HCT116 (cell line): ENCODE data around the gene TNFRSF19. TPM values are rescaled to one million over a fixed set of nuclear protein-coding genes. Genes with fewer than 3 reads are reported as not detected.

Experiments used
- ATAC-seq: fragments of 200-7000 bp; cut with Tn5 transposase; 2 replicates; pipeline ENCODE4 v1.9.1; 2020; ENCODE audit warnings: mild to moderate bottlenecking, moderate library complexity
- BruUV-seq: library from RNA; stranded (reverse); fragments of 400-500 nt; replicated peaks from 2 replicates; lab custom pipeline; 2021; lab: Mats Ljungman, UMichigan
- CTCF ChIA-PET: fragments of 300-600 bp; sonication (Branson Sonifier 250); formaldehyde crosslinking; loops from one replicate; lab custom pipeline; 2021; ENCODE audit warnings: antibody characterized with exemption; lab: Charles Lee
- POLR2A ChIA-PET: fragments of 300-600, 350-600 bp; sonication (Branson Sonifier 250); formaldehyde crosslinking; loops from one replicate; lab custom pipeline; 2021; ENCODE audit warnings: antibody characterized with exemption; lab: Charles Lee
- RAD21 ChIA-PET, 2 experiments: fragments of 300-600 bp; sonication (Branson Sonifier 250); formaldehyde crosslinking; loops; one replicate each; lab custom pipeline; 2023; ENCODE audit warnings: low total read pairs in 2 of 2; ENCODE audit not compliant: uncharacterized antibody in 2 of 2, unreplicated experiment in 2 of 2, low non-redundant PET in 1 of 2; lab: Charles Lee
- DNase-seq: peaks from one replicate; pipeline ENCODE4 v3.0.0-alpha.2; 2010; ENCODE audit warnings: low read depth, low spot score
- H2AFZ ChIP-seq: fragments of 200-600 bp; shearing (Covaris generic), sonication (generic); 2 replicates; pipeline ENCODE4 v1.6.1; 2017; ENCODE audit warnings: low read depth, mixed run types, mixed read lengths, antibody characterized with exemption, low read length; ENCODE audit not compliant: poor library complexity, severe bottlenecking
- H3K27ac ChIP-seq: 2 replicates; pipeline ENCODE4 v1.5.1; 2012; ENCODE audit warnings: low read depth, low read length
- H3K27me3 ChIP-seq: fragments of 200-600 bp; sonication (generic); 2 replicates; pipeline ENCODE4 v1.6.1; 2016; ENCODE audit warnings: mixed run types, low read length, mixed read lengths; ENCODE audit not compliant: insufficient read depth
- H3K36me3 ChIP-seq, 2 experiments: fragments of 200-500 bp in 1 of 2; fragments of 200-600 bp in 1 of 2; sonication (Bioruptor generic) in 1 of 2; sonication (generic) in 1 of 2; 2 replicates each; pipeline versions ENCODE4 v1.5.1 to v1.6.1; 2014 to 2016; ENCODE audit warnings: low read length in 2 of 2, inconsistent platforms in 1 of 2, mixed read lengths in 1 of 2, mixed run types in 1 of 2; ENCODE audit not compliant: insufficient read depth in 2 of 2, control insufficient read depth in 1 of 2
- H3K4me1 ChIP-seq, 2 experiments: fragments of 200-600 bp in 1 of 2; sonication (generic) in 1 of 2; 2 replicates each; pipeline versions ENCODE4 v1.5.1 to v1.6.1; 2012 to 2017; ENCODE audit warnings: low read length in 2 of 2, inconsistent platforms in 1 of 2, mild to moderate bottlenecking in 1 of 2, mixed read lengths in 1 of 2, mixed run types in 1 of 2, moderate library complexity in 1 of 2; ENCODE audit not compliant: insufficient read depth in 2 of 2, control insufficient read depth in 1 of 2
- H3K4me2 ChIP-seq: fragments of 200-600 bp; sonication (generic); 2 replicates; pipeline ENCODE4 v1.6.1; 2017; ENCODE audit warnings: mixed run types, low read length, mixed read lengths
- H3K4me3 ChIP-seq, 2 experiments: fragments of 200-600 bp in 1 of 2; sonication (generic) in 1 of 2; replicated peaks in 1 of 2; 2 replicates each; pipeline ENCODE4 v1.5.1; 2011 to 2016; ENCODE audit warnings: low read length in 2 of 2, control low read depth in 1 of 2, low read depth in 1 of 2, mild to moderate bottlenecking in 1 of 2, mixed read lengths in 1 of 2, mixed run types in 1 of 2
- H3K79me2 ChIP-seq: fragments of 200-600 bp; sonication (generic); 2 replicates; pipeline ENCODE4 v1.6.1; 2017; ENCODE audit warnings: mild to moderate bottlenecking, mixed run types, low read length, moderate library complexity, mixed read lengths; ENCODE audit not compliant: insufficient read depth
- H3K9ac ChIP-seq: fragments of 200-600 bp; sonication (generic); 2 replicates; pipeline ENCODE4 v1.6.1; 2016; ENCODE audit warnings: low read length, mixed read lengths
- H3K9me2 ChIP-seq: fragments of 200-600 bp; sonication (generic), shearing (Covaris generic); 2 replicates; pipeline ENCODE4 v1.6.1; 2017; ENCODE audit warnings: mixed run types, mild to moderate bottlenecking, moderate library complexity; ENCODE audit not compliant: insufficient read depth
- H3K9me3 ChIP-seq, 2 experiments: fragments of 200-500 bp in 1 of 2; fragments of 200-600 bp in 1 of 2; sonication (Bioruptor generic) in 1 of 2; sonication (generic) in 1 of 2; 2 replicates each; pipeline ENCODE4 v1.6.1; 2014 to 2017; ENCODE audit warnings: low read length in 2 of 2, mixed read lengths in 2 of 2, inconsistent platforms in 1 of 2, low read depth in 1 of 2, mild to moderate bottlenecking in 1 of 2, mixed run types in 1 of 2, moderate library complexity in 1 of 2; ENCODE audit not compliant: control insufficient read depth in 1 of 2, insufficient read depth in 1 of 2
- H4K20me1 ChIP-seq: fragments of 200-600 bp; sonication (generic), shearing (Covaris generic); 2 replicates; pipeline ENCODE4 v1.6.1; 2017; ENCODE audit warnings: mixed run types, mild to moderate bottlenecking, moderate library complexity; ENCODE audit not compliant: insufficient read depth
- CBX3 ChIP-seq: IDR thresholded peaks from 2 replicates; pipeline ENCODE4 v1.6.1; 2012; ENCODE audit warnings: low read depth
- CEBPB ChIP-seq: IDR thresholded peaks from 2 replicates; pipeline ENCODE4 v1.6.1; 2012; ENCODE audit warnings: low read depth
- EGR1 ChIP-seq: IDR thresholded peaks from 2 replicates; pipeline ENCODE4 v1.6.1; 2012; ENCODE audit warnings: low read depth
- EZH2 ChIP-seq: fragments of 200-600 bp; sonication (generic); IDR thresholded peaks from 2 replicates; pipeline ENCODE4 v1.6.1; 2017; ENCODE audit warnings: antibody characterized with exemption, mixed run types
- FOSL1 ChIP-seq: IDR thresholded peaks from 2 replicates; pipeline ENCODE4 v1.6.1; 2012; ENCODE audit warnings: low read depth
- JUND ChIP-seq: IDR thresholded peaks from 2 replicates; pipeline ENCODE4 v1.6.1; 2012
- POLR2A ChIP-seq: IDR thresholded peaks from 2 replicates; pipeline ENCODE4 v1.7.0; 2011; ENCODE audit warnings: borderline replicate concordance; ENCODE audit not compliant: insufficient read depth, insufficient read length; ENCODE audit errors: extremely low read depth
- POLR2AphosphoS5 ChIP-seq: IDR thresholded peaks from 2 replicates; pipeline ENCODE4 v1.6.1; 2011; ENCODE audit warnings: mild to moderate bottlenecking, low read depth, low read length, moderate library complexity
- RAD21 ChIP-seq: IDR thresholded peaks from 2 replicates; pipeline ENCODE4 v1.6.1; 2012; ENCODE audit warnings: low read depth, mild to moderate bottlenecking
- SIN3A ChIP-seq: IDR thresholded peaks from 2 replicates; pipeline ENCODE4 v1.6.1; 2012; ENCODE audit warnings: low read depth
- SP1 ChIP-seq: IDR thresholded peaks from 2 replicates; pipeline ENCODE4 v1.6.1; 2012; ENCODE audit warnings: low read depth
- TCF7L2 ChIP-seq: IDR thresholded peaks from 2 replicates; pipeline ENCODE4 v1.7.0; 2011; ENCODE audit warnings: borderline replicate concordance, inconsistent platforms; ENCODE audit not compliant: insufficient read depth, insufficient read length; ENCODE audit errors: extremely low read depth
- YY1 ChIP-seq: IDR thresholded peaks from 2 replicates; pipeline ENCODE4 v1.6.1; 2011; ENCODE audit warnings: low read length, low read depth, moderate library complexity, mild to moderate bottlenecking; ENCODE audit not compliant: insufficient replicate concordance; ENCODE audit errors: extremely low read depth
- ZFX ChIP-seq: fragments of 450-650 bp; IDR thresholded peaks from 2 replicates; pipeline ENCODE4 v1.6.1; 2017
- ZNF274 ChIP-seq: fragments of 200-500 bp; sonication (Bioruptor generic); IDR thresholded peaks from 2 replicates; pipeline ENCODE4 v1.6.1; 2014; ENCODE audit warnings: mild to moderate bottlenecking, low read depth, low read length, inconsistent platforms
- intact Hi-C: fragments of 100-400 bp; cut with micrococcal nuclease; formaldehyde crosslinking; loops from 2 replicates; pipeline ENCODE4 v1.10.0; 2022
- total RNA-seq: library from RNA; stranded (reverse); gene quantifications from one replicate; pipeline ENCODE4 v1.2.1, GENCODE V29; 2021; ENCODE audit not compliant: unreplicated experiment
- TF ChIP-seq, protein P1 (sequence below), 3 experiments: fragments of 200-600 bp in 1 of 3; sonication (generic) in 1 of 3; IDR thresholded peaks in 2 of 3; conservative IDR thresholded peaks in 1 of 3; 2 replicates each; pipeline ENCODE4 v1.5.1; 2012 to 2017; ENCODE audit warnings: low read depth in 2 of 3, low read length in 2 of 3, antibody characterized with exemption in 1 of 3, borderline replicate concordance in 1 of 3, control low read depth in 1 of 3, mild to moderate bottlenecking in 1 of 3, mixed read lengths in 1 of 3, mixed run types in 1 of 3, moderate library complexity in 1 of 3; ENCODE audit not compliant: insufficient read depth in 1 of 3
- TF ChIP-seq, protein P2 (sequence below): IDR thresholded peaks from 2 replicates; pipeline ENCODE4 v1.6.1; 2012
- TF ChIP-seq, protein P3 (sequence below): IDR thresholded peaks from 2 replicates; pipeline ENCODE4 v1.6.1; 2012; ENCODE audit warnings: low read depth
- TF ChIP-seq, protein P4 (sequence below): IDR thresholded peaks from 2 replicates; pipeline ENCODE4 v1.6.1; 2012

Gene TNFRSF19
- total RNA-seq, 1 experiment from 2014 or later: 1.1 TPM

DNA sequence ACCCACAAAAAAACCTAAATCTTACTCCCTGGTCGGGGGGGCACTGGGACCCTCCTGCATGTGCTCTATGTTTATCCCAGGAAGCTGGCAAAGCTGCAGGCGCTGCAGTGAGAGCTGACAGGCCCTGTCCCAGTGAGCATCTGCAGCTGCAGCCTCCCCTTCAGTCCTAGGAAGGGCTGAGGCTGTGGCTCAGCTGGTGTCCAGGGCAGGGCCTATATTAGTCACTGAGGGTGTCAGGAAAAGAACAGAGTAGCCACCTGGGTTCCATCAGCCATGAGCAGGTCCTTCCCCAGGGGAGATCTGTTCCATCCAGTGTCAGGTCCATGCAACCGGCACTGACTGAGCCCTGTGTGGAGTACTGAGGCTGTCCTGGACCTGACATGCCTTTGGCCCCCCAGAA, 120.5 kb downstream of the TNFRSF19 start:
- Histone ChIP-seq H3K9ac (no peak overlapping the region), H3K9me3 (no peaks in the 10 kb centered on the region), H3K27ac (no peak overlapping the region), H3K9me2 (no peaks in the 10 kb centered on the region), H3K4me1 (no peaks in the 10 kb centered on the region), H3K79me2 (no peaks in the 10 kb centered on the region), H4K20me1 (no peaks in the 10 kb centered on the region), H3K27me3 (no peaks in the 10 kb centered on the region), H2AFZ (no peak overlapping the region), H3K36me3 (no peaks in the 10 kb centered on the region), H3K4me2 (no peak overlapping the region), H3K4me3 (no peak overlapping the region)
- ATAC-seq (no peak), DNase-seq (no peak)
- ChIA-PET CTCF (no interaction called here), RAD21 (no interaction called here), POLR2A (no interaction called here)
- TF ChIP-seq YY1 (no peak), ZFX (no peak), POLR2AphosphoS5 (no peak), CBX3 (no peak), EZH2 (no peak), JUND (no peak), SP1 (no peak), SIN3A (no peak), FOSL1 (no peak), POLR2A (no peak), ZNF274 (no peak), TCF7L2 (no peak), RAD21 (no peak), EGR1 (no peak), CEBPB (no peak)
- TF ChIP-seq, protein P1, sequence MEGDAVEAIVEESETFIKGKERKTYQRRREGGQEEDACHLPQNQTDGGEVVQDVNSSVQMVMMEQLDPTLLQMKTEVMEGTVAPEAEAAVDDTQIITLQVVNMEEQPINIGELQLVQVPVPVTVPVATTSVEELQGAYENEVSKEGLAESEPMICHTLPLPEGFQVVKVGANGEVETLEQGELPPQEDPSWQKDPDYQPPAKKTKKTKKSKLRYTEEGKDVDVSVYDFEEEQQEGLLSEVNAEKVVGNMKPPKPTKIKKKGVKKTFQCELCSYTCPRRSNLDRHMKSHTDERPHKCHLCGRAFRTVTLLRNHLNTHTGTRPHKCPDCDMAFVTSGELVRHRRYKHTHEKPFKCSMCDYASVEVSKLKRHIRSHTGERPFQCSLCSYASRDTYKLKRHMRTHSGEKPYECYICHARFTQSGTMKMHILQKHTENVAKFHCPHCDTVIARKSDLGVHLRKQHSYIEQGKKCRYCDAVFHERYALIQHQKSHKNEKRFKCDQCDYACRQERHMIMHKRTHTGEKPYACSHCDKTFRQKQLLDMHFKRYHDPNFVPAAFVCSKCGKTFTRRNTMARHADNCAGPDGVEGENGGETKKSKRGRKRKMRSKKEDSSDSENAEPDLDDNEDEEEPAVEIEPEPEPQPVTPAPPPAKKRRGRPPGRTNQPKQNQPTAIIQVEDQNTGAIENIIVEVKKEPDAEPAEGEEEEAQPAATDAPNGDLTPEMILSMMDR (IDR thresholded peaks at IDR 0.05 in 2 of 3, conservative IDR thresholded peaks at IDR 0.05 in 1 of 3; ENCODE audit: borderline replicate concordance in 1 of 3, insufficient read depth in 1 of 3, low read depth in 2 of 3, low read length in 2 of 3): no peak
- TF ChIP-seq, protein P2, sequence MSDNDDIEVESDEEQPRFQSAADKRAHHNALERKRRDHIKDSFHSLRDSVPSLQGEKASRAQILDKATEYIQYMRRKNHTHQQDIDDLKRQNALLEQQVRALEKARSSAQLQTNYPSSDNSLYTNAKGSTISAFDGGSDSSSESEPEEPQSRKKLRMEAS: no peak
- TF ChIP-seq, protein P3, sequence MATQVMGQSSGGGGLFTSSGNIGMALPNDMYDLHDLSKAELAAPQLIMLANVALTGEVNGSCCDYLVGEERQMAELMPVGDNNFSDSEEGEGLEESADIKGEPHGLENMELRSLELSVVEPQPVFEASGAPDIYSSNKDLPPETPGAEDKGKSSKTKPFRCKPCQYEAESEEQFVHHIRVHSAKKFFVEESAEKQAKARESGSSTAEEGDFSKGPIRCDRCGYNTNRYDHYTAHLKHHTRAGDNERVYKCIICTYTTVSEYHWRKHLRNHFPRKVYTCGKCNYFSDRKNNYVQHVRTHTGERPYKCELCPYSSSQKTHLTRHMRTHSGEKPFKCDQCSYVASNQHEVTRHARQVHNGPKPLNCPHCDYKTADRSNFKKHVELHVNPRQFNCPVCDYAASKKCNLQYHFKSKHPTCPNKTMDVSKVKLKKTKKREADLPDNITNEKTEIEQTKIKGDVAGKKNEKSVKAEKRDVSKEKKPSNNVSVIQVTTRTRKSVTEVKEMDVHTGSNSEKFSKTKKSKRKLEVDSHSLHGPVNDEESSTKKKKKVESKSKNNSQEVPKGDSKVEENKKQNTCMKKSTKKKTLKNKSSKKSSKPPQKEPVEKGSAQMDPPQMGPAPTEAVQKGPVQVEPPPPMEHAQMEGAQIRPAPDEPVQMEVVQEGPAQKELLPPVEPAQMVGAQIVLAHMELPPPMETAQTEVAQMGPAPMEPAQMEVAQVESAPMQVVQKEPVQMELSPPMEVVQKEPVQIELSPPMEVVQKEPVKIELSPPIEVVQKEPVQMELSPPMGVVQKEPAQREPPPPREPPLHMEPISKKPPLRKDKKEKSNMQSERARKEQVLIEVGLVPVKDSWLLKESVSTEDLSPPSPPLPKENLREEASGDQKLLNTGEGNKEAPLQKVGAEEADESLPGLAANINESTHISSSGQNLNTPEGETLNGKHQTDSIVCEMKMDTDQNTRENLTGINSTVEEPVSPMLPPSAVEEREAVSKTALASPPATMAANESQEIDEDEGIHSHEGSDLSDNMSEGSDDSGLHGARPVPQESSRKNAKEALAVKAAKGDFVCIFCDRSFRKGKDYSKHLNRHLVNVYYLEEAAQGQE: no peak
- TF ChIP-seq, protein P4, sequence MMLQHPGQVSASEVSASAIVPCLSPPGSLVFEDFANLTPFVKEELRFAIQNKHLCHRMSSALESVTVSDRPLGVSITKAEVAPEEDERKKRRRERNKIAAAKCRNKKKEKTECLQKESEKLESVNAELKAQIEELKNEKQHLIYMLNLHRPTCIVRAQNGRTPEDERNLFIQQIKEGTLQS: no peak
- BruUV-seq: no TSS peak
- intact Hi-C loops: no loop called here
